ENCODE measurements around the gene AHNAK2.
A peak's percentile ranks its signal among the peaks of the same experiment; 100 is the strongest.

Gene AHNAK2

GRCh38 chr14:104932676-104933631 is 45.2 kb downstream of the AHNAK2 start:
- DNase-seq (ENCODE audit: low read depth), result peak; percentile 69
- peak; percentile 51 for TF ChIP-seq CTCF (IDR thresholded peaks at IDR 0.05; ENCODE audit: insufficient read depth, low read depth, low read length, missing control alignments)
- H3K4me3 ChIP-seq (ENCODE audit: low read length), result peak overlapping the region; percentile 29

GRCh38 chr14:104931771-104932675 is 46.2 kb downstream of the AHNAK2 start:
- no peak overlapping the region for H3K4me3 ChIP-seq (ENCODE audit: low read length)
- no peak for DNase-seq (ENCODE audit: low read depth)
- TF ChIP-seq CTCF (IDR thresholded peaks at IDR 0.05; ENCODE audit: insufficient read depth, low read depth, low read length, missing control alignments), result no peak

- DNase-seq (ENCODE audit: low read depth), result no peak
- no peak for TF ChIP-seq CTCF (IDR thresholded peaks at IDR 0.05; ENCODE audit: insufficient read depth, low read depth, low read length, missing control alignments)
- no peak overlapping the region for H3K4me3 ChIP-seq (ENCODE audit: low read length)
Observed at GRCh38 chr14:104931304-104931770, 46.8 kb downstream of the AHNAK2 start.

GRCh38 chr14:104930526-104931303 is 47.5 kb downstream of the AHNAK2 start:
- H3K4me3 ChIP-seq (ENCODE audit: low read length), result no peak overlapping the region
- no peak for TF ChIP-seq CTCF (IDR thresholded peaks at IDR 0.05; ENCODE audit: insufficient read depth, low read depth, low read length, missing control alignments)
- DNase-seq (ENCODE audit: low read depth), result no peak

- DNase-seq (ENCODE audit: low read depth), result no peak
- no peak for TF ChIP-seq CTCF (IDR thresholded peaks at IDR 0.05; ENCODE audit: insufficient read depth, low read depth, low read length, missing control alignments)
- no peak overlapping the region for H3K4me3 ChIP-seq (ENCODE audit: low read length)
Observed at GRCh38 chr14:104929268-104930230, 48.6 kb downstream of the AHNAK2 start.
